ENCODE results near the gene ATRNL1. TPM values are rescaled to one million over a fixed set of nuclear protein-coding genes. Genes with fewer than 3 reads are reported as not detected.

The ATRNL1 gene
- polyA plus RNA-seq, 2 of the 4 experiments (the other 2 are of a cell fraction) = 0.13 to 0.34 TPM

DNA sequence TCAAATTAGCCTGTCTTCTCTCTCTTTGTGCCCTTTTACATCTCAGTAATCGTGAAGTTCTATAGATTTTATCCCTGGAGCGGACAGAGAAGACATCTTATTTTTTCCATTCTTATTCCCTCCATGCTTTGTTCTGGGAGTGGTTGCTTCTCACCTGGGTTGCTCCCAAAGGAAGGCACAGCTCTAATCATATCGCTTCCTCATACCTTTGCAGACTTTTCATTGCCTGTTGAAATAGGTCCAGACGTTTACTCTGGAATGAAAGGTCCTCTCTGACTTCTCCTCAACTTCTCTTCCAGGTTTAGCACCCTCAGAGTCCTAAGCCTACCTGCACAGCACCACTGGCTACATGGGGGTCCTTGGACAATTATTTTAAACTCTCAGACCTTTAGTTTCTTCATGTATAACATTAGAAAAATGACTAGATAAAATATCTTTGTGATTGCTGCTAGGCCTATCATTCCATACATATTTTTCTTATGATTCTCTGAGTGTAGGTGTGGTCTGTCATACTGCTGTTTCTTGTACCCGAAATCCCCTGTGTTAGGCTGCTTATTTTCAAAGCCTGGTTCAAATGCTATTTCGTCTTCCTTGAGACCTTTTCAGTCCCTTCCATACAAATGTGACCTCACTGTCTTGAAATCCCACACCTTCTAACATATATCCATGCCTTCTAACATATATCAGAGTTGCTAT is 761.7 kb downstream of the ATRNL1 start:
- 36% methylated on average over 6 of the region's 6 CpGs for WGBS (ENCODE audit: missing lambda C conversion rate)
- H3K27ac ChIP-seq = peak overlapping the region in 1 of 2 experiments; percentile 55; a peak in 2 of 6 replicates
- H3K4me2 ChIP-seq = peak overlapping the region; percentile 25
- peaks cover 12% of the 10 kb centered on the region; the same call in 2 of the 3 replicates for H3K4me1 ChIP-seq
- CTCF ChIA-PET = no interaction called here
- H3K9me3 ChIP-seq = no peaks in the 10 kb centered on the region
- no peak overlapping the region for H3K4me3 ChIP-seq
- ATAC-seq (no peak), FAIRE-seq (no peak), DNase-seq (ENCODE audit: low read depth in 1 of 2, low spot score in 1 of 2) (no peak)
- TF ChIP-seq, protein P1, sequence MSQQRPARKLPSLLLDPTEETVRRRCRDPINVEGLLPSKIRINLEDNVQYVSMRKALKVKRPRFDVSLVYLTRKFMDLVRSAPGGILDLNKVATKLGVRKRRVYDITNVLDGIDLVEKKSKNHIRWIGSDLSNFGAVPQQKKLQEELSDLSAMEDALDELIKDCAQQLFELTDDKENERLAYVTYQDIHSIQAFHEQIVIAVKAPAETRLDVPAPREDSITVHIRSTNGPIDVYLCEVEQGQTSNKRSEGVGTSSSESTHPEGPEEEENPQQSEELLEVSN (IDR thresholded peaks at IDR 0.05; ENCODE audit: borderline replicate concordance, low read depth) = no peak
- TF ChIP-seq ESRRA (IDR thresholded peaks at IDR 0.05; ENCODE audit: borderline replicate concordance, low read length) (no peak), CHD2 (IDR thresholded peaks at IDR 0.05; ENCODE audit: low read length, partially characterized antibody) (no peak), JUN (IDR thresholded peaks at IDR 0.05) (no peak)
- POLR2A ChIA-PET = no interaction called here

DNA sequence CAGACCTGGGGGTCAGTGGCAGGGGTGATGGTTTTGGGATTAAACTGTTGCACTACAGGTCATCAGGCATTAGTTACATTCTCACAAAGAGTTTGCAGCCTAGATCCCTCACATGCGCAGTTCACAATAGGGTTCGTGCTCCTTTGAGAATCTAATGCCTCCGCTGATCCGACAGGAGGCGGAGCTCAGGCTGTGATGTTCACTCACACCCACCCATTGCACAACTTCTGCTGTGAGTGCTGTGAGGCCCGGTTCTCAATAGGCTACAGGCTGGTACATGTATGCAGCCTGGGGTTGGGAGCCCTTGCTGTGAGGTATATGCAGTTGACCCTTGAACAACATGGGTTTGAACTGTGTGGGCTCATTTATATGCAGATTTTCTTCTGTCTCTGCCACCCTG is 763.4 kb downstream of the ATRNL1 start:
- Histone ChIP-seq H3K27ac (no peak overlapping the region), H3K4me3 (no peak overlapping the region), H3K9me3 (no peaks in the 10 kb centered on the region), H3K4me2 (no peak overlapping the region), H3K4me1 (peaks cover 15% of the 10 kb centered on the region; the same call in 2 of the 3 replicates)
- ChIA-PET POLR2A (no interaction called here), CTCF (no interaction called here)
- DNase-seq (ENCODE audit: low read depth in 1 of 2, low spot score in 1 of 2) = no peak
- TF ChIP-seq, protein P2, sequence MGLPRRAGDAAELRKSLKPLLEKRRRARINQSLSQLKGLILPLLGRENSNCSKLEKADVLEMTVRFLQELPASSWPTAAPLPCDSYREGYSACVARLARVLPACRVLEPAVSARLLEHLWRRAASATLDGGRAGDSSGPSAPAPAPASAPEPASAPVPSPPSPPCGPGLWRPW (IDR thresholded peaks at IDR 0.05) = no peak
- TF ChIP-seq HEYL (CRISPR knock-in tag; IDR thresholded peaks at IDR 0.05) (no peak), ZSCAN20 (CRISPR knock-in tag; IDR thresholded peaks at IDR 0.05) (no peak), NR3C1 (IDR thresholded peaks at IDR 0.05) (no peak), MAZ (IDR thresholded peaks at IDR 0.05; ENCODE audit: borderline replicate concordance, low read depth, low read length) (no peak), HOXB5 (CRISPR knock-in tag; IDR thresholded peaks at IDR 0.05) (no peak)
- ATAC-seq = no peak
- WGBS (ENCODE audit: missing lambda C conversion rate) = 68% methylated on average over 6 of the region's 6 CpGs
- no peak for FAIRE-seq

DNA sequence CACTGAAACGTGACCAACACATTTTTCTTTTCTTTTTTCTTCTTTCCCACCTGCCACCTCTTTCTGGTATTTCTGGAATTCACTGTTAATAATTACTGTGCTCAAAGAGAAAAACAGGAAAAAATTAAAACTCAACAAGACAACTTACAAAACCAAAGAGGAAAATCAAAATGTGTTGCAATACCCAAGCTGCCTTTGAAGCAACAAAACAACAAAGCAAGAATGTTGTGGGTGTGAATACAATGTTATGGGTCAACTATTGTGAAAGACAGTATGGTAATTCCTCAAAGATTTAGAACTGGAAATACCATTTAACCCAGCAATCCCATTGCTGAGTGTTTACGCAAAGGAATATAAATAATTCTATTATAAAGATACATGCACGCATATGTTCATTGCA is 764.7 kb downstream of the ATRNL1 start:
- 71% methylated on average over 3 of the region's 3 CpGs for WGBS (ENCODE audit: missing lambda C conversion rate)
- ATAC-seq = no peak
- FAIRE-seq = no peak
- TF ChIP-seq BHLHE40 (IDR thresholded peaks at IDR 0.05; ENCODE audit: low read depth, low read length) = no peak
- TF ChIP-seq ZC3H11A (IDR thresholded peaks at IDR 0.05) = no peak
- no peak for TF ChIP-seq RCOR1 (IDR thresholded peaks at IDR 0.05; ENCODE audit: low read depth, low read length)
- TF ChIP-seq FOSB (CRISPR knock-in tag; IDR thresholded peaks at IDR 0.05) = no peak
- no peak for TF ChIP-seq TP53 (CRISPR knock-in tag; IDR thresholded peaks at IDR 0.05)
- TF ChIP-seq HDAC2 (IDR thresholded peaks at IDR 0.05) = no peak
- no peak for TF ChIP-seq MYC (IDR thresholded peaks at IDR 0.05; ENCODE audit: borderline replicate concordance, low read length)
- TF ChIP-seq MAZ (IDR thresholded peaks at IDR 0.05; ENCODE audit: borderline replicate concordance, low read depth, low read length) = no peak
- no peak for TF ChIP-seq ZFP36 (IDR thresholded peaks at IDR 0.05; ENCODE audit: borderline replicate concordance, partially characterized antibody)
- TF ChIP-seq HEYL (CRISPR knock-in tag; IDR thresholded peaks at IDR 0.05) = no peak
- TF ChIP-seq NPAS2 (CRISPR knock-in tag; IDR thresholded peaks at IDR 0.05; ENCODE audit: borderline replicate concordance) = no peak
- no peak for TF ChIP-seq FOSL2 (IDR thresholded peaks at IDR 0.05)
- TF ChIP-seq FOSL2 (CRISPR knock-in tag; IDR thresholded peaks at IDR 0.05) = no peak
- TF ChIP-seq ESRRA (IDR thresholded peaks at IDR 0.05; ENCODE audit: borderline replicate concordance, low read length) = no peak
- TF ChIP-seq, protein P3, sequence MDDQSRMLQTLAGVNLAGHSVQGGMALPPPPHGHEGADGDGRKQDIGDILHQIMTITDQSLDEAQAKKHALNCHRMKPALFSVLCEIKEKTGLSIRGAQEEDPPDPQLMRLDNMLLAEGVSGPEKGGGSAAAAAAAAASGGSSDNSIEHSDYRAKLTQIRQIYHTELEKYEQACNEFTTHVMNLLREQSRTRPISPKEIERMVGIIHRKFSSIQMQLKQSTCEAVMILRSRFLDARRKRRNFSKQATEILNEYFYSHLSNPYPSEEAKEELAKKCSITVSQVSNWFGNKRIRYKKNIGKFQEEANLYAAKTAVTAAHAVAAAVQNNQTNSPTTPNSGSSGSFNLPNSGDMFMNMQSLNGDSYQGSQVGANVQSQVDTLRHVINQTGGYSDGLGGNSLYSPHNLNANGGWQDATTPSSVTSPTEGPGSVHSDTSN (IDR thresholded peaks at IDR 0.05) = no peak
- TF ChIP-seq HOXB13 (CRISPR knock-in tag; IDR thresholded peaks at IDR 0.05; ENCODE audit: low read depth) = no peak
- ChIA-PET POLR2A (no interaction called here), CTCF (no interaction called here)
- Histone ChIP-seq H3K27ac (no peak overlapping the region), H3K4me1 (peaks cover 20% of the 10 kb centered on the region; the same call in 2 of the 3 replicates), H3K9me3 (no peaks in the 10 kb centered on the region), H3K4me3 (no peak overlapping the region), H3K4me2 (no peak overlapping the region)
- DNase-seq (ENCODE audit: low read depth in 1 of 2, low spot score in 1 of 2) = no peak

Measured in A549 (cell line).